Measurements from ENCODE around the gene STXBP2. TPM values are rescaled to one million over a fixed set of nuclear protein-coding genes. Genes with fewer than 3 reads are reported as not detected.

STXBP2 gene
- total RNA-seq, 1 donor from 2014 or later = 12.7 TPM

DNA sequence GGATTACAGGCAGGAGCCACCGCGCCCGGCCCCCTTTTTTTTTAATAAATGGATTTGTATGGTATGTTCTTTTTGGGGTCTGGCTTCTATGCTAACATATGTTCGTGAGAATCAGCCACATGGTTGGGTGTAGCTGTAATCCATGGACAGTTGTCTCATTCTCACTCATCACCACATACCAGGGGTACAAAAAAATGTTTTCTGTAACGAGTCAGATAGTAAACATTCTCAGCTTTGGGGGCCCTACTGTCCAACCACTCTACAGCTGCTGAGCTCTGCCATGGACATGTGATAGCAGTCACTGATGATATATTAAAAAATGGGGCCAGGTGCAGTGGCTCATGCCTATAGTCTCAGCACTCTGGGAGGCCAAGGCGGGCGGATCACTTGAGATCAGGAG lies 26.8 kb downstream of the STXBP2 start:
- Histone ChIP-seq H2AFZ (replicated peaks) (no peak overlapping the region), H3K9ac (no peak overlapping the region), H3K4me1 (no peaks in the 10 kb centered on the region), H4K20me1 (ENCODE audit: low read depth) (no peaks in the 10 kb centered on the region), H3K27me3 (peaks cover 67% of the 10 kb centered on the region), H3K9me3 (ENCODE audit: low read depth) (no peaks in the 10 kb centered on the region), H3K4me2 (no peak overlapping the region), H3F3A (ENCODE audit: low read depth) (no peaks in the 10 kb centered on the region), H3K79me2 (ENCODE audit: low read depth) (no peaks in the 10 kb centered on the region), H3K4me3 (no peak overlapping the region), H3K27ac (no peak overlapping the region), H3K36me3 (no peaks in the 10 kb centered on the region)
- Mint-ChIP-seq H3K4me3 (no peak overlapping the region), H3K9me3 (no peaks in the 10 kb centered on the region), H3K4me1 (no peaks in the 10 kb centered on the region), H3K27ac (no peak overlapping the region), H3K27me3 (ENCODE audit: insufficient read depth, low read depth) (peaks cover 11% of the 10 kb centered on the region), H3K36me3 (no peaks in the 10 kb centered on the region)
- no peak for DNase-seq (ENCODE audit: low spot score)
- TF ChIP-seq EZH2 (IDR thresholded peaks at IDR 0.05) = no peak
- TF ChIP-seq, protein P1, sequence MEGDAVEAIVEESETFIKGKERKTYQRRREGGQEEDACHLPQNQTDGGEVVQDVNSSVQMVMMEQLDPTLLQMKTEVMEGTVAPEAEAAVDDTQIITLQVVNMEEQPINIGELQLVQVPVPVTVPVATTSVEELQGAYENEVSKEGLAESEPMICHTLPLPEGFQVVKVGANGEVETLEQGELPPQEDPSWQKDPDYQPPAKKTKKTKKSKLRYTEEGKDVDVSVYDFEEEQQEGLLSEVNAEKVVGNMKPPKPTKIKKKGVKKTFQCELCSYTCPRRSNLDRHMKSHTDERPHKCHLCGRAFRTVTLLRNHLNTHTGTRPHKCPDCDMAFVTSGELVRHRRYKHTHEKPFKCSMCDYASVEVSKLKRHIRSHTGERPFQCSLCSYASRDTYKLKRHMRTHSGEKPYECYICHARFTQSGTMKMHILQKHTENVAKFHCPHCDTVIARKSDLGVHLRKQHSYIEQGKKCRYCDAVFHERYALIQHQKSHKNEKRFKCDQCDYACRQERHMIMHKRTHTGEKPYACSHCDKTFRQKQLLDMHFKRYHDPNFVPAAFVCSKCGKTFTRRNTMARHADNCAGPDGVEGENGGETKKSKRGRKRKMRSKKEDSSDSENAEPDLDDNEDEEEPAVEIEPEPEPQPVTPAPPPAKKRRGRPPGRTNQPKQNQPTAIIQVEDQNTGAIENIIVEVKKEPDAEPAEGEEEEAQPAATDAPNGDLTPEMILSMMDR (IDR thresholded peaks at IDR 0.05) = no peak
- no peak for TF ChIP-seq EZH2phosphoT487 (IDR thresholded peaks at IDR 0.05)

DNA sequence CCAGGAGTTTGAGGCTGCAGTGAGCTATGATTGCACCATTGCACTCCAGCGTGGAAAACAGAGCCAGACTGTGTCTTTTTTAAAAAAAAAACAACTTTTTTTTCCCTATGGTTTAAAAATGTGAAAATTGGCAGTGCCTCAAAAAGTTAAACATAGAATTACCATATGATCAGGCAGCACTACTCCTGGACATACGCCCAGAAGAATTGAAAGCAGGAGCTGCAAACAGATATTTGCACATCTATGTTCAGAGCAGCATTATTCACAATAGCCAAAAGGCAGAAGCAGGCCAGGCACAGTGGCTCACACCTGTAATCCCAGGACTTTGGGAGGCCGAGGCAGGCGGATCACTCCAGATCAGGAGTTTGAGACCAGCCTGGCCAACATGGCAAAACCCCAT lies 28.2 kb downstream of the STXBP2 start:
- Histone ChIP-seq H3F3A (ENCODE audit: low read depth) (no peaks in the 10 kb centered on the region), H3K4me1 (peaks cover under 1% of the 10 kb centered on the region), H3K4me2 (no peak overlapping the region), H2AFZ (replicated peaks) (no peak overlapping the region), H4K20me1 (ENCODE audit: low read depth) (no peaks in the 10 kb centered on the region), H3K79me2 (ENCODE audit: low read depth) (no peaks in the 10 kb centered on the region), H3K9ac (peak overlapping the region; percentile 27), H3K27ac (no peak overlapping the region), H3K9me3 (ENCODE audit: low read depth) (no peaks in the 10 kb centered on the region), H3K4me3 (no peak overlapping the region), H3K36me3 (no peaks in the 10 kb centered on the region), H3K27me3 (peaks cover 81% of the 10 kb centered on the region)
- no peaks in the 10 kb centered on the region for H3K9me3 Mint-ChIP-seq
- H3K4me1 Mint-ChIP-seq = no peaks in the 10 kb centered on the region
- no peak overlapping the region for H3K27ac Mint-ChIP-seq
- H3K4me3 Mint-ChIP-seq = no peak overlapping the region
- H3K27me3 Mint-ChIP-seq (ENCODE audit: insufficient read depth, low read depth) = peaks cover 17% of the 10 kb centered on the region
- no peaks in the 10 kb centered on the region for H3K36me3 Mint-ChIP-seq
- DNase-seq (ENCODE audit: low spot score) = no peak
- TF ChIP-seq EZH2phosphoT487 (IDR thresholded peaks at IDR 0.05) = no peak
- no peak for TF ChIP-seq EZH2 (IDR thresholded peaks at IDR 0.05)
- TF ChIP-seq, protein P1 (IDR thresholded peaks at IDR 0.05) = no peak

DNA sequence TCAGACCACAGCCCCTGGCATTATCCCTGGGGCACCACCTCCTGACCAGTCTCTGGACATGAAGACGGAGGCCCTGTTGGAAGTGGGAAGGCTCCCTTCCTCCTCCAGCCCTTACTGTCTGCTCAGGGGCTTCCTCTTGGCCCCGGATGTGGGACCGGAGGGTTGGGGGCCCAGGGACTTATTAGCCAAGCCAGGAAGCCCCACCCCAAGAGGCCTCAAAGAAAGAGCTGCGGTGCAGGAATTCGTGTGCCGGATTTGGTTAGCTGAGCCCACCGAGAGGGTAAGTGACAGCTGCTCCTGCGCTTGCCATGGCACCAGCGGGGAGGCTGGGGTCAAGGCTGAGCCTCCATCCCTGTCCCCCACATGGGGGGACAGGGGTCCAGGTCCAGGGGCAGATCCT lies 31.9 kb downstream of the STXBP2 start, which contains the start of gene RETN:
RETN (plus strand) TSS at position 208 of the 400 bp plus-strand sequence. CDS start 278 bp downstream, outside the sequence.
- Mint-ChIP-seq H3K36me3 (no peaks in the 10 kb centered on the region), H3K4me3 (peak within 1 kb of the TSS; percentile 30), H3K27me3 (ENCODE audit: insufficient read depth, low read depth) (peaks cover 37% of the 10 kb centered on the region), H3K27ac (no peak within 1 kb of the TSS), H3K4me1 (peaks cover 5% of the 10 kb centered on the region), H3K9me3 (no peaks in the 10 kb centered on the region)
- H3F3A ChIP-seq (ENCODE audit: low read depth) = peaks cover 4% of the 10 kb centered on the region
- H3K79me2 ChIP-seq (ENCODE audit: low read depth) = no peaks in the 10 kb centered on the region
- peaks cover 7% of the 10 kb centered on the region for H3K4me1 ChIP-seq
- H2AFZ ChIP-seq (replicated peaks) = no peak within 1 kb of the TSS
- peaks cover 93% of the 10 kb centered on the region for H3K27me3 ChIP-seq
- no peak for DNase-seq (ENCODE audit: low spot score)
- no peaks in the 10 kb centered on the region for H4K20me1 ChIP-seq (ENCODE audit: low read depth)
- H3K4me2 ChIP-seq = peak within 1 kb of the TSS; percentile 85
- no peak within 1 kb of the TSS for H3K9ac ChIP-seq
- H3K27ac ChIP-seq = no peak within 1 kb of the TSS
- H3K9me3 ChIP-seq (ENCODE audit: low read depth) = no peaks in the 10 kb centered on the region
- no peaks in the 10 kb centered on the region for H3K36me3 ChIP-seq
- H3K4me3 ChIP-seq = peak within 1 kb of the TSS; percentile 55
- TF ChIP-seq EZH2 (IDR thresholded peaks at IDR 0.05) (no peak), EZH2phosphoT487 (IDR thresholded peaks at IDR 0.05) (no peak)
- TF ChIP-seq, protein P1 (IDR thresholded peaks at IDR 0.05) = no peak
